ENCODE data around the gene POLR2F.

Gene POLR2F

GRCh38 chr22:37953437-37954179 is at the start of gene POLR2F, which contains the start of gene C22orf23:
TSS of gene POLR2F (plus strand) at chr22:37953699. CDS start at chr22:37953788, 89 bp downstream.
TSS of gene C22orf23 (minus strand) at chr22:37953601. CDS start at chr22:37953149, 452 bp downstream.
- peak; percentile 95 for DNase-seq

GRCh38 chr22:37904572-37905533 is 48.6 kb upstream of the POLR2F start:
- no peak for DNase-seq

- no peak for DNase-seq
These were observed 47.8 kb upstream of the POLR2F start, which contains the start of gene MICALL1 for GRCh38 chr22:37905534-37906363. TSS of gene MICALL1 (plus strand) at chr22:37906297. CDS start at chr22:37906423, 126 bp downstream.

GRCh38 chr22:37906364-37907008 is 47.0 kb upstream of the POLR2F start:
- no peak for DNase-seq

- no peak for DNase-seq
These were observed 46.2 kb upstream of the POLR2F start for GRCh38 chr22:37907036-37907954.

GRCh38 chr22:37909766-37910165 is 43.7 kb upstream of the POLR2F start:
- DNase-seq: no peak

- no peak for DNase-seq
These were observed 42.4 kb upstream of the POLR2F start for GRCh38 chr22:37910890-37911672.

- DNase-seq: no peak
These were observed 41.8 kb upstream of the POLR2F start for GRCh38 chr22:37911697-37912096.

- DNase-seq: no peak
These were observed 41.3 kb upstream of the POLR2F start for GRCh38 chr22:37912171-37912570.

- DNase-seq: no peak
These were observed 40.2 kb upstream of the POLR2F start for GRCh38 chr22:37913233-37913721.

GRCh38 chr22:37916311-37916710 is 37.2 kb upstream of the POLR2F start:
- no peak for DNase-seq

GRCh38 chr22:37917874-37918548 is 35.5 kb upstream of the POLR2F start:
- no peak for DNase-seq

- DNase-seq: no peak
These were observed 34.8 kb upstream of the POLR2F start for GRCh38 chr22:37918580-37919270.

- DNase-seq: no peak
These were observed 33.4 kb upstream of the POLR2F start for GRCh38 chr22:37920126-37920525.

- DNase-seq: no peak
These were observed 31.3 kb upstream of the POLR2F start for GRCh38 chr22:37922191-37922590.

- no peak for DNase-seq
These were observed 29.6 kb upstream of the POLR2F start for GRCh38 chr22:37923927-37924326.

GRCh38 chr22:37924386-37925065 is 29.0 kb upstream of the POLR2F start:
- no peak for DNase-seq

GRCh38 chr22:37925330-37925729 is 28.2 kb upstream of the POLR2F start:
- no peak for DNase-seq
